LNCaP clone FGC (cell line): ENCODE results near the gene CASP7.
A peak's percentile ranks its signal among the peaks of the same experiment; 100 is the strongest.

ENCODE experiments used
- DNase-seq: peaks from one replicate; pipeline ENCODE4 v3.0.0-alpha.2; 2011; ENCODE audit warnings: low read depth
- H3K4me3 ChIP-seq: 2 replicates; pipeline ENCODE4 v1.5.1; 2011; ENCODE audit warnings: mild to moderate bottlenecking, low read depth, low read length, control low read depth
- CTCF ChIP-seq: IDR thresholded peaks from 2 replicates; pipeline ENCODE4 v1.5.1; 2012; ENCODE audit warnings: mild to moderate bottlenecking; ENCODE audit not compliant: control insufficient read depth, insufficient read depth; ENCODE audit errors: extremely low read depth

CASP7 gene

GRCh38 chr10:113752553-113752952 is 72.8 kb downstream of the CASP7 start:
- no peak overlapping the region for H3K4me3 ChIP-seq
- DNase-seq = no peak
- TF ChIP-seq CTCF = no peak

- TF ChIP-seq CTCF = no peak
- DNase-seq = no peak
- no peak overlapping the region for H3K4me3 ChIP-seq
These were observed 73.4 kb downstream of the CASP7 start for GRCh38 chr10:113753020-113753692.

DNA sequence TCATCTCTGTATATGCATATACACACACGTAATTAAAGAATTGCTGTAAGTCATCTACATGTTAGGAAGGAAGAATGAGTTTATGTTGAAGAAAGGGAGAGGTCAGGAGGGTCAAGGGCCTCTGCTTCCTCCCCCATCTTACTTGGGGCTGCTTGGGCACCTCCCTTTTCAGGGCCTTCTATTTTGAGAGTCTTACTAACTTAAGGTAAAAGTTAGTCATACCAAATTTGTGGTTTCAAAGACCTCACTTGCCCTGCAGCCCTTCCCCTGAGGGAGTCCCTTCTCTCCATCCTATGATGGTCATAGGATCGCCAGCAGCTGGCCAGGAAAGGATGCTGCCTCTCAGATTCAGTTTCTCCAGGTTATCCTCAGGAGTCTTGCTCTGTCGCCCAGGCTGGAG is 74.4 kb downstream of the CASP7 start:
- H3K4me3 ChIP-seq = no peak overlapping the region
- no peak for TF ChIP-seq CTCF
- no peak for DNase-seq

DNA sequence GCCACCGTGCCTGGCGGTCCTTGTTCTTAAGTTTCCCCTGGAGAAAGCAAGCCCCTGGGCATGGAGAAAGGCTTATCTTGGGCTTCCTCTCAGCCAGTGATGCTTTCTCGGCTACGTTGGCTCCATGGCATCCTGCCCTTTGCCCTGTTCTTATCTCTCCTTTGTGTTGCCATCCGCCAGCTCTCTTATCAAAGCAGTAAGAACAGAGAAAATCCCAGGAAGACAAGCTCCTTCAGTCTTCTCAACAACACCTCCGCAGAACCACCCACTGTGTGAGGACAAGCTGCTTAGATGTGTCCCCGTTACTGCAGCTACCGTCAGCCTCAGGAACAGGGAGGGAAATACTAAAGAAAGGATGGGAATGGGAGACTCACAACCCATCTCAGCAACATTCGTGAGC is 75.1 kb downstream of the CASP7 start:
- H3K4me3 ChIP-seq = no peak overlapping the region
- TF ChIP-seq CTCF = no peak
- DNase-seq = no peak

DNA sequence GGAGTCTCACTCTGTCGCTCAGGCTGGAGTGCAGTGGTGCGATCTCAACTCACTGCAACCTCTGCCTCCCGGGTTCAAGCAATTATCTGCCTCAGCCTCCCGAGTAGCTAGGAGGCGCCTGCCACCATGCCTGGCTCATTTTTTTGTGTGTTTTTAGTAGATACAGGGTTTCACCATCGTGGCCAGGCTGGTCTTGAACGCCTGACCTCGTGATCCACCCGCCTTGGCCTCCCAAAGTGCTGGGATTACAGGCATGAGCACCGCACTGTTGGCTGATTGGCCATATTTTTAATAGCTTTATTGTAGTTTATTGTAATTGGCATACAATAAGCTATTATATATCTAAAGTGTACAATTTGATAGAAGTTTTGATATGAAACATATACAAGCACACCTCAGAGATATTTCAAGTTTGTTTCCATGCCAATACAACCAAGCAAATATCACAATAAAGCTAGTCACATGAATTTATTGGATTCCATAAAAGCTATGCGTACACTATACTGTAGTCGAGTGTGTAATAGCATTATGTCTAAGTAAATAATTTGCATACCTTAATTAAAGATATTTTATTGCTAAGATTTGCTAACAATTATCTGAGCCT is 77.3 kb downstream of the CASP7 start:
- no peak for TF ChIP-seq CTCF
- DNase-seq = peak; percentile 83
- no peak overlapping the region for H3K4me3 ChIP-seq

GRCh38 chr10:113762083-113762482 is 82.4 kb downstream of the CASP7 start:
- TF ChIP-seq CTCF = no peak
- DNase-seq = peak; percentile 86
- H3K4me3 ChIP-seq = no peak overlapping the region

DNA sequence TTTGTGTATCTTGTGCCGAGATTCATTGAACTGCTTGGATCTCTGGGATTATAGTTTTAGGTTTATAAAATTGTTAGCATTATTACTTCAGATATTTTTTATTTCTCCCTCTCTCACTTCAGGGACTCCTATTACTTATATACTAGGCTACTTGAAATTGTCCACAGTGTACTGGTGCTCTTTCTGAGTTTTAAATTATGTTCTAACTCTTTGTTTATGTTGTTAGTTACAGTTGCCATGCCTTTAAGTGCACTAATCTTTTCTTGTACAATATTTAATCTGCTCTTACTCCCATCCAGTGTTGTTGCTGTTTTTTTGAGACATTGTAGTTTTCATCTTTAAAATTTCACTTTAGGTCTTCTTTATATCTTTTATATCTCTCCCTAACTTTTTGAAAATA is 84.9 kb downstream of the CASP7 start:
- no peak for DNase-seq

More for the DNA sequence above, 84.9 kb downstream of the CASP7 start:
- H3K4me3 ChIP-seq = no peak overlapping the region
- no peak for TF ChIP-seq CTCF
